GM18502 (cell line): Measurements from ENCODE around the gene SLC39A9.
"Not testable (repeated sequence)": the region's sequence is repeated elsewhere in the genome, so short reads cannot be mapped to it uniquely, and the experiment has no call there.

Source experiments
- ATAC-seq: cut with Tn5 transposase; IDR thresholded peaks from one replicate; pipeline ENCODE4 v1.9.1; 2021; ENCODE audit warnings: mild to moderate bottlenecking; ENCODE audit not compliant: unreplicated experiment, poor library complexity

Gene SLC39A9

GRCh38 chr14:69471916-69472315 is 73.4 kb downstream of the SLC39A9 start:
- ATAC-seq: no peak

GRCh38 chr14:69473260-69473659 is 74.8 kb downstream of the SLC39A9 start:
- ATAC-seq: no peak

GRCh38 chr14:69473946-69474345 is 75.5 kb downstream of the SLC39A9 start:
- ATAC-seq: no peak

GRCh38 chr14:69475194-69475818 is 76.8 kb downstream of the SLC39A9 start:
- ATAC-seq: no peak

GRCh38 chr14:69476824-69477450 is 78.4 kb downstream of the SLC39A9 start:
- not testable (repeated sequence) for ATAC-seq

GRCh38 chr14:69478055-69478454 is 79.6 kb downstream of the SLC39A9 start:
- ATAC-seq: not testable (repeated sequence)

GRCh38 chr14:69479696-69480095 is 81.2 kb downstream of the SLC39A9 start:
- ATAC-seq: no peak

GRCh38 chr14:69480136-69480535 is 81.6 kb downstream of the SLC39A9 start:
- ATAC-seq: no peak

- peak; percentile 91 for ATAC-seq
Observed at GRCh38 chr14:69481815-69482568, 83.5 kb downstream of the SLC39A9 start.

- no peak for ATAC-seq
Observed at GRCh38 chr14:69483765-69484443, 85.4 kb downstream of the SLC39A9 start.

GRCh38 chr14:69484444-69485314 is 86.2 kb downstream of the SLC39A9 start, which contains the start of gene PLEKHD1:
TSS of gene PLEKHD1 (plus strand) at chr14:69484728. CDS start at chr14:69484966, 238 bp downstream.
- no peak for ATAC-seq

- ATAC-seq: no peak
Observed at GRCh38 chr14:69485315-69485660, 86.8 kb downstream of the SLC39A9 start.

GRCh38 chr14:69485701-69486100 is 87.2 kb downstream of the SLC39A9 start:
- no peak for ATAC-seq

GRCh38 chr14:69487226-69487625 is 88.7 kb downstream of the SLC39A9 start:
- ATAC-seq: no peak

GRCh38 chr14:69487771-69488170 is 89.3 kb downstream of the SLC39A9 start:
- no peak for ATAC-seq

- ATAC-seq: no peak
Observed at GRCh38 chr14:69489495-69489894, 91.0 kb downstream of the SLC39A9 start.

- ATAC-seq: no peak
Observed at GRCh38 chr14:69490219-69490918, 91.9 kb downstream of the SLC39A9 start.

- no peak for ATAC-seq
Observed at GRCh38 chr14:69491193-69491592, 92.7 kb downstream of the SLC39A9 start.

GRCh38 chr14:69493038-69493437 is 94.5 kb downstream of the SLC39A9 start:
- no peak for ATAC-seq
